ENCODE measurements around the gene BUD31. TPM values are rescaled to one million over a fixed set of nuclear protein-coding genes. Genes with fewer than 3 reads are reported as not detected.

BUD31 gene
- total RNA-seq, 1 donor from 2014 or later, result 123 TPM

DNA sequence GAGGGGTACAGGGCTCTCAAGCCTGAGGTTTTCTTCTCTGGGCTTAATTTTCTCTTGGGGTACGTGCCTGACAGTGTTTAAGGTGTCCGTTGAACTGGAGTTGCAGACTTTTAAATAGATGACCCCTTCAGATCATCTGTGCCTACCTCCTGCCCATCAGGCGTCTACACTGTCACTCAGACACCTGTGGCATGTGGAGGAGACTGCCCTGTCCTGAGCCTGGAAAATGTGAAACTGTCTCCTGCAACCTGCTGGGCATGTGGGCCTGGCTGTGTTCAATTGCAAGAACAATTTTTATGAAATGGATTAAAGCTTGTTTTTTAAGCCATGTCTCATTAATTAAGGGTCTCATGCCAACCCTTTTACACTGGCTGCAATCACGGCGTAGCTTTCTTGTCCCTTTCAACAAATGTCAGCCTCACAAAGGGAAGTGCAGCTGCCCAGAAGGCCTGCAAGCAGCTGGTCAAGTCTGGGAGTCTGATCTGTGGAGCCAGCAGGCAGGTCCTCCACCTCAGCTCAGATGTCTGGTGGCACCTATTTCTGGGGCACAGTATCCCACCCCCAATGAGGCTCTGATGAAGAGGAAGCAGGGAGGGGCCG, 48.4 kb downstream of the BUD31 start:
- H3K4me3 Mint-ChIP-seq (ENCODE audit: low read depth), result no peak overlapping the region
- no peaks in the 10 kb centered on the region for H3K27me3 Mint-ChIP-seq (ENCODE audit: low read depth)
- H3K9me3 Mint-ChIP-seq, result no peaks in the 10 kb centered on the region

DNA sequence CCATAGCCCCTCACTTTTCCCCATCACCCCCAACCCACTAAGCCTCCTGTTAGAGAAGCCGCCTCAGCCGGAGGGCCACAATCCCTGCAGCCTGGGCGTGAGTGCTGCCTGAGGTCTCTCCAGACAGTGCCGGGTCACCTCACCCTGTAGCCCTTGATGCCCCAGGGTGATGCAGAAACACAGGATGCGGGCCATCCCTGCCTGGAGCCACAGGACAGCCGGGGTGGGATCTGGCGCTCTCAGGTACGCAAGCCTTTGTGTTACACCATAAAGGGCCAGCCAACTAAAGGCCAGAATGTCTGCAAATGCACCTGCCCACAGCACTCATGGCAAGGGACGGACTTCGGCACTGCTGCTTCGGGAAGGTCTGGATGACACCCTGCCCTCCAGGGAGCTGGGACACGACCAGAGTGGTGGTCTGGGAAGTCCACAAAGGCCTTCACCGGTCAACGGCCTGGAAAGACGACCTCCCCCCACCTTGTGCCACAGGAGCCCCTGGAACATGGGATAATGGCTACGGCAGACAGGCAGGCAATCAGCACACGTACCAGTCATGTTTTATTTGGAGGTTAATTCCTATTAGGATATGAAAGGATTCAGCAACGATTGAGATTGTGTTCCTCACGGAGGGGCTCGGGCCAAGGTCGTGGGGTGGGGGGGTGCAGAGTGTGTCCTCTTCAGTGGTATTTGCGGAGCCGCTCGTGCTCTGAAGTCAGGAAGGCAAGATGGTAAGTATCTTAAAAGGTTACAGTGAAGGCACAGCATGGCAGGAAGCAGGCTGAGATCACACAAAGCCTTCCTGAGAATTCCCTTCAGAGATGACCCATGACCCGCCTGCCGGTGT, 49.1 kb downstream of the BUD31 start:
- Mint-ChIP-seq H3K9me3 (no peaks in the 10 kb centered on the region), H3K36me3 (ENCODE audit: low read depth) (peaks cover 69% of the 10 kb centered on the region), H3K4me3 (ENCODE audit: low read depth) (no peak overlapping the region), H3K27me3 (ENCODE audit: low read depth) (no peaks in the 10 kb centered on the region), H3K27ac (no peak overlapping the region), H3K4me1 (ENCODE audit: low read depth) (peaks cover 12% of the 10 kb centered on the region)
- intact Hi-C loops (cut with micrococcal nuclease), result no loop called here
- DNase-seq (ENCODE audit: low spot score), result no peak

More for the DNA sequence above, 48.4 kb downstream of the BUD31 start:
- Mint-ChIP-seq H3K36me3 (ENCODE audit: low read depth) (peaks cover 69% of the 10 kb centered on the region), H3K27ac (no peak overlapping the region), H3K4me1 (ENCODE audit: low read depth) (peaks cover 12% of the 10 kb centered on the region)
- intact Hi-C loops (cut with micrococcal nuclease), result no loop called here
- no peak for DNase-seq (ENCODE audit: low spot score)

DNA sequence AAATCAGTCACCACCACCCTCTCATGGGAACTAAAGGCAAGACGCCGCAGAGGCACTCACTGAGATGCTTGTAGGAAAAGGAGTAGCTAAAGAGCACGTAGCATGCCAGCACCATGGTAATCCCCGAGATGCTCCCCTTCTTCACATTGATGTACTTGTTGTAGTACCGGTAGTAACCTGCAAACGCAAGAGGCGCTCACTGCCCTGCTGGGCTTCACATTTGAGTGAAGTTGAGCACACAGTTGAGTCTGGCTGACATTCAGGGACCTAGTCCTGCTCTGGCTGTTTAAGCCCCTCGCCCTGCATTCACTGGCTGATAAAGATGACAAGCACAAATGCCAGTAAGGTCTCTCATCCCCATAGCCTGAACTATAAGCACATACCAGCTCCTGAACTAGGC, 50.3 kb downstream of the BUD31 start:
- intact Hi-C loops (cut with micrococcal nuclease), result no loop called here
- Mint-ChIP-seq H3K4me1 (ENCODE audit: low read depth) (peaks cover 16% of the 10 kb centered on the region), H3K27me3 (ENCODE audit: low read depth) (no peaks in the 10 kb centered on the region), H3K36me3 (ENCODE audit: low read depth) (peaks cover 67% of the 10 kb centered on the region), H3K27ac (no peak overlapping the region), H3K4me3 (ENCODE audit: low read depth) (no peak overlapping the region), H3K9me3 (no peaks in the 10 kb centered on the region)
- DNase-seq (ENCODE audit: low spot score), result no peak

DNA sequence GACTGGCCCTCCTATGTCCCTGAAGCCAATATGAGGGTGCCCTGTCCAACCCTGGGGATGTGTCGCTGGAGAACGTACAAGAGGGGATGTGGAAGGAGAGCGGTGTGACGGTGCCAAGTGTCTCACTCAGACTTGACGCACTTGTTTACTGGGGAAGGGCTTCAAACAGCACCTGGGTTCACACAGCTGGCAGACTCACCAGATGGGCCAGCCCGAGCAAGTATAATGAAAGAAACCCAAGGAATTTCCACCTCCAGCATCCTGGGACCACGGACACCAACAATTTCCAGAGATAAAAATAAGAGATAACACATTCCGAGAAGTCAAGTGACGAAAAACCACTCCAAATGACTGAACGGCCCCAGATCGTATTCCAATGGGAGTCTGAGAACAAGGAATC, 51.9 kb downstream of the BUD31 start:
- Mint-ChIP-seq H3K4me1 (ENCODE audit: low read depth) (peaks cover 21% of the 10 kb centered on the region), H3K9me3 (no peaks in the 10 kb centered on the region), H3K27ac (peak overlapping the region; percentile 9), H3K4me3 (ENCODE audit: low read depth) (no peak overlapping the region), H3K27me3 (ENCODE audit: low read depth) (no peaks in the 10 kb centered on the region), H3K36me3 (ENCODE audit: low read depth) (peaks cover 62% of the 10 kb centered on the region)
- intact Hi-C loops (cut with micrococcal nuclease), result no loop called here
- DNase-seq (ENCODE audit: low spot score), result no peak

DNA sequence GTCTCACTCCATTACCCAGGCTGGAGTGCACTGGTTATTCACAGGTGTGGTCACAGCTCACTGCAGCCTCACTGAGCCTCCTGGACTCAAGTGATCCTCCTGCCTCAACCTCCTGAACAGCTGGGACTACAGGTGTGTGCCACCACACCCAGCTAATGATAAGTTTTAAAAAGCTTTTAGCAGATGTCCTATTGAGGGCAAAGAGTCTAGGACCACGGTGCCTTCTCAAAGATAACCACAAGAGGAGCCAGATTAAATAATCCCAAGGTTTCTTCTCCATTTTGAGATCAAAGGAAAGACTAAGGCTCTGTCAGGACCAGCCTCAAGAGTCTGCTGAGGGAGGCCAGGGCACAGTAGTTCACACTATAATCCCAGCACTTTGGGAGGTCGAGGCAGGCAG, 52.5 kb downstream of the BUD31 start:
- Mint-ChIP-seq H3K9me3 (no peaks in the 10 kb centered on the region), H3K4me3 (ENCODE audit: low read depth) (no peak overlapping the region), H3K4me1 (ENCODE audit: low read depth) (peaks cover 24% of the 10 kb centered on the region), H3K27me3 (ENCODE audit: low read depth) (no peaks in the 10 kb centered on the region), H3K36me3 (ENCODE audit: low read depth) (peaks cover 64% of the 10 kb centered on the region), H3K27ac (no peak overlapping the region)
- intact Hi-C loops (cut with micrococcal nuclease), result no loop called here
- no peak for DNase-seq (ENCODE audit: low spot score)

DNA sequence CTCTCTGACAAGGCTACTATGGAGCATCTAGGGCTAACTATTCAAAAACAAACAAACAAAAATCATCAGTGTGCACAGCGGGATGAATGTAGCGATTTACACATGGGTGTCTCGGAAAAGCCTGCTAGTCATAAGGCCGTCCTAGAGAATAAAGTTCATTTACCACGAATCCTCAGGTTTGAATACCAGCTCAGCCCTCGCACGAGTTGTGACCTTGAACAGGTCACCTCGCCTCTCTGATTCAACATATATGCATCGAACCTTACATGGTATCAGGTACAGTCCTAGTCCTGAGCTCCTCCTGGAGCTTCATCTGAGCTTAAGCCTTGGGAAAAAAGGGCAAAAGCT, 56.6 kb downstream of the BUD31 start:
- intact Hi-C loops (cut with micrococcal nuclease), result no loop called here

DNA sequence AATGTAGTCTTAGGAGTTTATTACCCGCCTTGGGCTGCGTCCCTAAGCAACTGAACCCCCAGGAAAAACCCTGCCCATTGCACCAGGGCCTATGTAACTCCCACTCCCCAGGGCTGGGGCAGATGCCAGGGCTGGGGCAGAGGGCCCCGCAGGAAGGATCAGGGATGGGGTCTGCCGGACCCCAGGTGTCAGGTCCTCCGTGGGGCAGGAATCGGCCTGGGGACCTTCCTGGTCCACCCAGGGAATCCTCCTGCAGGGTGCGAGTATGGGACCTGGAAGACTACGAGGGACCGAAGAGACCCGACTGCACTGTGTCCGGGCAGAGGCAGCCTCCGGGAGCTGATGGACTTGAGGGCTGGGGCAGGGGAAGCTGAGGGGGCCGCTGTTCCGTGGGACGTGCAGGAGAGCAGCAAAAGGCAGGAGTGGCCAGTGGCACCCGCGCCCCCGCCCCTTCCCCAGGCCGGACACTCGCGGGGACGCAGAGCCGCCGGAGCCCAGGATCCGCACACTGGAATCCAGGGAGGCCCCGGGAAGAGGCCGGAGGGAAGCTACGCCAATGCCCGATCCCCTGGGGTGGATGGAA, 59.7 kb downstream of the BUD31 start:
- H3K9me3 Mint-ChIP-seq, result no peaks in the 10 kb centered on the region
- no peak overlapping the region for H3K27ac Mint-ChIP-seq
- H3K4me1 Mint-ChIP-seq (ENCODE audit: low read depth), result peaks cover 23% of the 10 kb centered on the region
- H3K4me3 Mint-ChIP-seq (ENCODE audit: low read depth), result no peak overlapping the region
- peaks cover 24% of the 10 kb centered on the region for H3K36me3 Mint-ChIP-seq (ENCODE audit: low read depth)
- peaks cover 2% of the 10 kb centered on the region for H3K27me3 Mint-ChIP-seq (ENCODE audit: low read depth)
- no peak for DNase-seq (ENCODE audit: low spot score)
- intact Hi-C loops (cut with micrococcal nuclease), result no loop called here

More for the DNA sequence above, 56.6 kb downstream of the BUD31 start:
- Mint-ChIP-seq H3K27ac (peak overlapping the region; percentile 88), H3K27me3 (ENCODE audit: low read depth) (peaks cover 2% of the 10 kb centered on the region), H3K4me1 (ENCODE audit: low read depth) (peaks cover 20% of the 10 kb centered on the region), H3K9me3 (no peaks in the 10 kb centered on the region), H3K36me3 (ENCODE audit: low read depth) (peaks cover 29% of the 10 kb centered on the region), H3K4me3 (ENCODE audit: low read depth) (peak overlapping the region; percentile 96)
- no peak for DNase-seq (ENCODE audit: low spot score)

Other genes starting within 250 kb of the BUD31 start
- not detected in 2 replicates for gene KPNA7, start 200.9 kb upstream of the BUD31 start, total RNA-seq
- not detected in 2 replicates for gene MYH16, start 136.1 kb upstream of the BUD31 start, total RNA-seq
- gene ARPC1A, start 83.1 kb upstream of the BUD31 start, total RNA-seq, result 79.8 and 83.4 TPM in 2 replicates
- 264 and 265 TPM in 2 replicates for gene ARPC1B, start 34.2 kb upstream of the BUD31 start, total RNA-seq
- gene PDAP1, start 372 bp upstream of the BUD31 start, total RNA-seq, result 153 and 159 TPM in 2 replicates
- 8.1 and 10.4 TPM in 2 replicates for gene PTCD1, start 29.8 kb downstream of the BUD31 start, total RNA-seq
- 88.4 and 89.9 TPM in 2 replicates for gene CPSF4, start 30.0 kb downstream of the BUD31 start, total RNA-seq
- gene ATP5MF, start 57.2 kb downstream of the BUD31 start, total RNA-seq, result 405 and 429 TPM in 2 replicates
- gene ZNF789, start 63.9 kb downstream of the BUD31 start, total RNA-seq, result 23.2 and 24.3 TPM in 2 replicates
- gene ZNF394, start 91.3 kb downstream of the BUD31 start, total RNA-seq, result 36.4 and 40.7 TPM in 2 replicates
- 8.2 and 8.4 TPM in 2 replicates for gene ZKSCAN5, start 95.7 kb downstream of the BUD31 start, total RNA-seq
- gene FAM200A, start 143.1 kb downstream of the BUD31 start, total RNA-seq, result 5.2 and 5.6 TPM in 2 replicates
- 68.3 and 72.8 TPM in 2 replicates for gene ZNF655, start 149.7 kb downstream of the BUD31 start, total RNA-seq
- gene TMEM225B, start 189.3 kb downstream of the BUD31 start, total RNA-seq, result 1.3 and 1.9 TPM in 2 replicates
- 31.2 and 31.7 TPM in 2 replicates for gene ZSCAN25, start 208.0 kb downstream of the BUD31 start, total RNA-seq

Data from activated T-helper 2 cell treated with anti-CD3 and anti-CD28 coated beads, Interferon-gamma antibody, Interleukin-2, Interleukin-4, amounts not matched to agents 10 μg/mL and 5 μg/mL and 100 μg/mL, durations not matched to agents 14 hours and 24 hours and 36 hours (primary cell).